HepG2 (cell line): ENCODE measurements around the gene PCGF2. TPM values are rescaled to one million over a fixed set of nuclear protein-coding genes. Genes with fewer than 3 reads are reported as not detected.

Experiments used
- ARHGAP35 ChIP-seq: sonication (generic); formaldehyde crosslinking; IDR thresholded peaks from 2 replicates; pipeline ENCODE4 v1.9.0; 2022; ENCODE audit warnings: mild to moderate bottlenecking, inconsistent platforms, moderate library complexity, missing genetic modification reagents, borderline replicate concordance
- ATF1 ChIP-seq: IDR thresholded peaks from 2 replicates; pipeline ENCODE4 v1.6.1; 2016; ENCODE audit warnings: mild to moderate bottlenecking, control low read depth
- CCAR2 ChIP-seq: fragments of 200-400 bp; formaldehyde crosslinking; optimal IDR thresholded peaks from 2 replicates; pipeline ENCODE3; 2018; ENCODE audit warnings: low read depth, mild to moderate bottlenecking, low read length, moderate library complexity
- CHD4 ChIP-seq: fragments of 200-600 bp; sonication (generic); IDR thresholded peaks from 2 replicates; pipeline ENCODE4 v1.7.0; 2017; ENCODE audit warnings: mild to moderate bottlenecking, low read length, borderline replicate concordance
- CREM ChIP-seq, 2 experiments: sonication (generic) in 1 of 2; formaldehyde crosslinking in 1 of 2; IDR thresholded peaks; 2 replicates each; pipeline versions ENCODE4 v1.4.0 to v1.6.1; 2016 to 2020; ENCODE audit warnings: antibody characterized with exemption in 1 of 2, mild to moderate bottlenecking in 1 of 2, missing genetic modification reagents in 1 of 2
- DNMT1 ChIP-seq: sonication (generic); formaldehyde crosslinking; IDR thresholded peaks from 2 replicates; pipeline ENCODE4 v1.5.1; 2020; ENCODE audit warnings: mild to moderate bottlenecking, missing genetic modification reagents
- DPF2 ChIP-seq: sonication (generic); formaldehyde crosslinking; IDR thresholded peaks from 2 replicates; pipeline ENCODE4 v1.4.0; 2020; ENCODE audit warnings: mild to moderate bottlenecking, low read depth, missing genetic modification reagents, borderline replicate concordance
- ETV5 ChIP-seq: IDR thresholded peaks from 2 replicates; pipeline ENCODE4 v1.6.1; 2018; ENCODE audit warnings: missing biosample characterization, missing genetic modification reagents, inconsistent platforms, borderline replicate concordance
- HCFC1 ChIP-seq: fragments of 150-350 bp; IDR thresholded peaks from 2 replicates; pipeline ENCODE4 v1.6.1; 2014; ENCODE audit warnings: low read depth, low read length
- JUND ChIP-seq: sonication (generic); formaldehyde crosslinking; IDR thresholded peaks from 2 replicates; pipeline ENCODE4 v1.8.0; 2022; ENCODE audit warnings: mild to moderate bottlenecking, missing genetic modification reagents
- POLR2AphosphoS2 ChIP-seq: IDR thresholded peaks from 2 replicates; pipeline ENCODE4 v1.6.1; 2011; ENCODE audit warnings: low read depth, low read length, improper control_type of control experiment
- SYNCRIP ChIP-seq: fragments of 200-400 bp; formaldehyde crosslinking; IDR thresholded peaks from 2 replicates; pipeline ENCODE4 v1.6.1; 2018; ENCODE audit warnings: mild to moderate bottlenecking, low read depth, low read length; ENCODE audit not compliant: insufficient read depth
- ZBTB3 ChIP-seq: sonication (generic); formaldehyde crosslinking; IDR thresholded peaks from 2 replicates; pipeline ENCODE4 v1.4.0; 2020; ENCODE audit warnings: low read depth, mild to moderate bottlenecking, moderate library complexity, missing genetic modification reagents, borderline replicate concordance
- ZBTB42 ChIP-seq: sonication (generic); formaldehyde crosslinking; IDR thresholded peaks from 2 replicates; pipeline ENCODE4 v1.5.0; 2020; ENCODE audit warnings: mild to moderate bottlenecking, missing genetic modification reagents
- ZFY ChIP-seq: sonication (generic); formaldehyde crosslinking; IDR thresholded peaks from 2 replicates; pipeline ENCODE4 v1.4.0; 2020; ENCODE audit warnings: missing genetic modification reagents
- ZMYM3 ChIP-seq: sonication (generic); formaldehyde crosslinking; IDR thresholded peaks from 2 replicates; pipeline ENCODE4 v1.5.1; 2020; ENCODE audit warnings: mild to moderate bottlenecking, missing genetic modification reagents
- ZNF331 ChIP-seq: sonication (generic); formaldehyde crosslinking; IDR thresholded peaks from 2 replicates; pipeline ENCODE4 v1.4.0; 2020; ENCODE audit warnings: missing genetic modification reagents
- ZNF451 ChIP-seq: sonication (generic); formaldehyde crosslinking; IDR thresholded peaks from 2 replicates; pipeline ENCODE4 v1.5.0; 2020; ENCODE audit warnings: mild to moderate bottlenecking, missing genetic modification reagents
- ZNF558 ChIP-seq: sonication (generic); formaldehyde crosslinking; IDR thresholded peaks from 2 replicates; pipeline ENCODE4 v1.9.0; 2022; ENCODE audit warnings: mild to moderate bottlenecking, missing genetic modification reagents, borderline replicate concordance
- ZNF589 ChIP-seq: sonication (generic); formaldehyde crosslinking; conservative IDR thresholded peaks from 2 replicates; pipeline ENCODE4 v1.8.0; 2022; ENCODE audit warnings: mild to moderate bottlenecking, moderate library complexity, missing genetic modification reagents
- ZNF615 ChIP-seq: sonication (generic); formaldehyde crosslinking; IDR thresholded peaks from 2 replicates; pipeline ENCODE4 v1.5.0; 2020; ENCODE audit warnings: mild to moderate bottlenecking, missing genetic modification reagents, borderline replicate concordance
- ZNF75D ChIP-seq: sonication (generic); formaldehyde crosslinking; IDR thresholded peaks from 2 replicates; pipeline ENCODE4 v1.8.1; 2023; ENCODE audit warnings: missing genetic modification reagents, mild to moderate bottlenecking, borderline replicate concordance
- ZNF768 ChIP-seq: sonication (generic); formaldehyde crosslinking; IDR thresholded peaks from 2 replicates; pipeline ENCODE4 v1.4.0; 2020; ENCODE audit warnings: missing genetic modification reagents
- ZNF788 ChIP-seq: sonication (generic); formaldehyde crosslinking; IDR thresholded peaks from 2 replicates; pipeline ENCODE4 v1.5.0; 2020; ENCODE audit warnings: mild to moderate bottlenecking, missing genetic modification reagents, borderline replicate concordance
- polyA plus RNA-seq, 8 experiments: library from polyadenylated mRNA; depleted of rRNA in 3 of 8; stranded (reverse) in 7 of 8; unstranded in 1 of 8; fragments of >200 nt; fragmentation: Illumina TruSeq in 4 of 8; extraction: Trizol in 4 of 8; gene quantifications; 2 replicates each; pipeline versions ENCODE4 v1.2.1 to v1.2.3, GENCODE V29; 2011 to 2016; ENCODE audit warnings: low read depth in 4 of 8, missing spikeins in 1 of 8, mixed read lengths in 1 of 8; ENCODE audit not compliant: insufficient read depth in 1 of 8
- total RNA-seq, 5 experiments: library from RNA; depleted of rRNA; stranded (reverse); fragments of >200 nt; fragmentation: Illumina TruSeq; extraction: Trizol; gene quantifications; 2 replicates each; pipeline ENCODE4 v1.2.3, GENCODE V29; 2016; ENCODE audit warnings: low read depth in 1 of 5
- TF ChIP-seq, protein P1 (sequence below): sonication (generic); formaldehyde crosslinking; conservative IDR thresholded peaks from 2 replicates; pipeline ENCODE4 v1.4.0; 2020; ENCODE audit warnings: missing genetic modification reagents
- TF ChIP-seq, protein P2 (sequence below): sonication (generic); formaldehyde crosslinking; conservative IDR thresholded peaks from 2 replicates; pipeline ENCODE4 v1.4.0; 2020; ENCODE audit warnings: missing genetic modification reagents

PCGF2 gene
- total and polyA plus RNA-seq, 2 of the 13 experiments (the other 11 are each of a cell fraction or from before 2014, with no cell fraction given): 11.6 to 29.4 TPM

- TF ChIP-seq CHD4 (no peak), ZNF788 (CRISPR knock-in tag) (peak; percentile 78), ZNF451 (CRISPR knock-in tag) (0 out of 2 replicates have a peak, but pooled peaks have one; percentile 60), ZMYM3 (CRISPR knock-in tag) (peak; percentile 61), ZBTB3 (CRISPR knock-in tag) (no peak), ZNF768 (peak; percentile 80), DNMT1 (CRISPR knock-in tag) (0 out of 2 replicates have a peak, but pooled peaks have one; percentile 6), ZNF75D (CRISPR knock-in tag) (0 out of 2 replicates have a peak, but pooled peaks have one; percentile 86), ARHGAP35 (CRISPR knock-in tag) (no peak; the same call in 1 of the 2 replicates), ZNF589 (CRISPR knock-in tag) (peak; percentile 81), JUND (CRISPR knock-in tag) (0 out of 2 replicates have a peak, but pooled peaks have one; percentile 47), ZNF615 (0 out of 2 replicates have a peak, but pooled peaks have one; percentile 61), HCFC1 (no peak), ZNF331 (CRISPR knock-in tag) (peak; percentile 58), SYNCRIP (no peak), ZNF558 (CRISPR knock-in tag) (peak; percentile 32; the same call in 1 of the 2 replicates), ZFY (CRISPR knock-in tag) (peak; percentile 54), CREM (IDR thresholded peaks at IDR 0.05) (peak; percentile 42; the same call in 1 of the 2 replicates), CREM (CRISPR knock-in tag; IDR thresholded peaks at IDR 0.05) (no peak), ETV5 (CRISPR knock-in tag) (peak; percentile 91), ZBTB42 (no peak), DPF2 (CRISPR knock-in tag) (no peak), ATF1 (CRISPR knock-in tag) (no peak), CCAR2 (no peak), POLR2AphosphoS2 (no peak)
- TF ChIP-seq, protein P1, sequence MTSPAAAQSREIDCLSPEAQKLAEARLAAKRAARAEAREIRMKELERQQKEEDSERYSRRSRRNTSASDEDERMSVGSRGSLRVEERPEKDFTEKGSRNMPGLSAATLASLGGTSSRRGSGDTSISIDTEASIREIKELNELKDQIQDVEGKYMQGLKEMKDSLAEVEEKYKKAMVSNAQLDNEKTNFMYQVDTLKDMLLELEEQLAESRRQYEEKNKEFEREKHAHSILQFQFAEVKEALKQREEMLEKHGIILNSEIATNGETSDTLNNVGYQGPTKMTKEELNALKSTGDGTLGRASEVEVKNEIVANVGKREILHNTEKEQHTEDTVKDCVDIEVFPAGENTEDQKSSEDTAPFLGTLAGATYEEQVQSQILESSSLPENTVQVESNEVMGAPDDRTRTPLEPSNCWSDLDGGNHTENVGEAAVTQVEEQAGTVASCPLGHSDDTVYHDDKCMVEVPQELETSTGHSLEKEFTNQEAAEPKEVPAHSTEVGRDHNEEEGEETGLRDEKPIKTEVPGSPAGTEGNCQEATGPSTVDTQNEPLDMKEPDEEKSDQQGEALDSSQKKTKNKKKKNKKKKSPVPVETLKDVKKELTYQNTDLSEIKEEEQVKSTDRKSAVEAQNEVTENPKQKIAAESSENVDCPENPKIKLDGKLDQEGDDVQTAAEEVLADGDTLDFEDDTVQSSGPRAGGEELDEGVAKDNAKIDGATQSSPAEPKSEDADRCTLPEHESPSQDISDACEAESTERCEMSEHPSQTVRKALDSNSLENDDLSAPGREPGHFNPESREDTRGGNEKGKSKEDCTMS (CRISPR knock-in tag): no peak
- TF ChIP-seq, protein P2, sequence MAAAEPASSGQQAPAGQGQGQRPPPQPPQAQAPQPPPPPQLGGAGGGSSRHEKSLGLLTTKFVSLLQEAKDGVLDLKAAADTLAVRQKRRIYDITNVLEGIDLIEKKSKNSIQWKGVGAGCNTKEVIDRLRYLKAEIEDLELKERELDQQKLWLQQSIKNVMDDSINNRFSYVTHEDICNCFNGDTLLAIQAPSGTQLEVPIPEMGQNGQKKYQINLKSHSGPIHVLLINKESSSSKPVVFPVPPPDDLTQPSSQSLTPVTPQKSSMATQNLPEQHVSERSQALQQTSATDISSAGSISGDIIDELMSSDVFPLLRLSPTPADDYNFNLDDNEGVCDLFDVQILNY (CRISPR knock-in tag): peak; percentile 96
Observed at GRCh38 chr17:38702166-38702915, 45.8 kb downstream of the PCGF2 start (continued).
